Glutamatergic neuron (in vitro differentiated cells): Measurements from ENCODE around the gene DAPK1. TPM values are rescaled to one million over a fixed set of nuclear protein-coding genes. Genes with fewer than 3 reads are reported as not detected.

ENCODE experiments used
- DNase-seq: peaks from one replicate; pipeline ENCODE4 v3.0.0; 2022
- H3K27ac Mint-ChIP-seq: one replicate; pipeline ENCODE4 v1.8.0; 2020; ENCODE audit warnings: mild to moderate bottlenecking, mixed read lengths, inconsistent platforms; ENCODE audit not compliant: unreplicated experiment
- H3K27me3 Mint-ChIP-seq: one replicate; pipeline ENCODE4 v1.8.0; 2020; ENCODE audit warnings: mild to moderate bottlenecking, moderate library complexity, mixed read lengths, inconsistent platforms; ENCODE audit not compliant: unreplicated experiment
- H3K36me3 Mint-ChIP-seq: one replicate; pipeline ENCODE4 v1.8.0; 2020; ENCODE audit warnings: mild to moderate bottlenecking, mixed read lengths, inconsistent platforms; ENCODE audit not compliant: unreplicated experiment
- H3K4me1 Mint-ChIP-seq: one replicate; pipeline ENCODE4 v1.8.0; 2020; ENCODE audit warnings: mild to moderate bottlenecking, low read depth, mixed read lengths, inconsistent platforms; ENCODE audit not compliant: unreplicated experiment
- H3K4me3 Mint-ChIP-seq: one replicate; pipeline ENCODE4 v1.8.0; 2020; ENCODE audit warnings: mild to moderate bottlenecking, mixed read lengths, inconsistent platforms; ENCODE audit not compliant: unreplicated experiment
- H3K9me3 Mint-ChIP-seq: one replicate; pipeline ENCODE4 v1.8.0; 2020; ENCODE audit warnings: mild to moderate bottlenecking, moderate library complexity, mixed read lengths, inconsistent platforms; ENCODE audit not compliant: unreplicated experiment
- CTCF ChIP-seq: fragments of 200-600 bp; sonication (generic); IDR thresholded peaks from one replicate; pipeline ENCODE4 v1.5.0; 2021; ENCODE audit not compliant: partially characterized antibody, unreplicated experiment
- total RNA-seq: library from RNA; stranded (reverse); fragmentation: NEBNext Ultra II Directional; extraction: Animal tissue kit (Norgen Biotek cat#: 25700); gene quantifications from one replicate; pipeline ENCODE4 v1.2.1, GENCODE V29; 2021; ENCODE audit not compliant: unreplicated experiment

The DAPK1 gene
- total RNA-seq, 1 donor from 2014 or later: 384 TPM

GRCh38 chr9:87596862-87597261, 99.2 kb downstream of the DAPK1 start:
- Mint-ChIP-seq H3K36me3 (peaks cover 2% of the 10 kb centered on the region), H3K27me3 (peaks cover 7% of the 10 kb centered on the region), H3K4me1 (peaks cover 67% of the 10 kb centered on the region), H3K27ac (peak overlapping the region; percentile 15), H3K9me3 (peaks cover 13% of the 10 kb centered on the region), H3K4me3 (no peak overlapping the region)
- no peak for DNase-seq
- TF ChIP-seq CTCF: no peak

- no peak for DNase-seq
- peaks cover 68% of the 10 kb centered on the region for H3K4me1 Mint-ChIP-seq
- peaks cover 15% of the 10 kb centered on the region for H3K9me3 Mint-ChIP-seq
- H3K27ac Mint-ChIP-seq: no peak overlapping the region
- peaks cover 3% of the 10 kb centered on the region for H3K36me3 Mint-ChIP-seq
- H3K27me3 Mint-ChIP-seq: peaks cover 6% of the 10 kb centered on the region
- H3K4me3 Mint-ChIP-seq: peak overlapping the region; percentile 2
- no peak for TF ChIP-seq CTCF
Measured at GRCh38 chr9:87597710-87598443, 100.2 kb downstream of the DAPK1 start.

GRCh38 chr9:87599901-87600610, 102.4 kb downstream of the DAPK1 start:
- Mint-ChIP-seq H3K9me3 (peaks cover 22% of the 10 kb centered on the region), H3K4me1 (peaks cover 76% of the 10 kb centered on the region), H3K4me3 (peak overlapping the region; percentile 3), H3K36me3 (peaks cover 8% of the 10 kb centered on the region), H3K27ac (peak overlapping the region; percentile 53), H3K27me3 (peaks cover 9% of the 10 kb centered on the region)
- no peak for DNase-seq
- TF ChIP-seq CTCF: no peak

DNA sequence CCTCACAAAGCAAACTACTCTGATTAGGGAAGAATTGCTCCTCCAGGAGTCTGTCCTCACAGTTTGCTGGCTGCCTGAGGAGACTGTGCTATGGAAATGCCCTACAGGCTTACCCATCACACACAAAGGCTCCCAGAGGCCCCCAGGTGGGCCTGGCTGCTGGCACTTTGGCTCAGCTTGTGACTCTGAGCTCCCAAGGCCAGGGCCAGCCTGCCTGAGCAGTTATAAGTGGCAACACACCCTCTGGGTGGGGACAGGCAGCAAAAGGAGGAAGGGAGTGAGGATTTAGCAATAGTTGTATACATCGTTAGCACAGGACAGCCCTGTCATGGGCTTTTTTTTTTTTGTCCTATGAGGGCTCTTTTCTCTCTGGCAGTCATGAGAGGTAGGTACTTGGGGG, 103.5 kb downstream of the DAPK1 start:
- Mint-ChIP-seq H3K36me3 (peaks cover 8% of the 10 kb centered on the region), H3K9me3 (peaks cover 23% of the 10 kb centered on the region), H3K27me3 (peaks cover 7% of the 10 kb centered on the region), H3K4me1 (peaks cover 79% of the 10 kb centered on the region), H3K27ac (peak overlapping the region; percentile 88), H3K4me3 (no peak overlapping the region)
- TF ChIP-seq CTCF: no peak
- DNase-seq: peak; percentile 37

- H3K36me3 Mint-ChIP-seq: peaks cover 8% of the 10 kb centered on the region
- no peak overlapping the region for H3K4me3 Mint-ChIP-seq
- peaks cover 7% of the 10 kb centered on the region for H3K27me3 Mint-ChIP-seq
- peak overlapping the region; percentile 88 for H3K27ac Mint-ChIP-seq
- DNase-seq: no peak
- TF ChIP-seq CTCF: no peak
- peaks cover 23% of the 10 kb centered on the region for H3K9me3 Mint-ChIP-seq
- H3K4me1 Mint-ChIP-seq: peaks cover 78% of the 10 kb centered on the region
Measured at GRCh38 chr9:87601595-87601994, 103.9 kb downstream of the DAPK1 start.
